HG02588 (cell line): Measurements from ENCODE around the gene SLC9B1.
"Not testable (repeated sequence)": the region's sequence is repeated elsewhere in the genome, so short reads cannot be mapped to it uniquely, and the experiment has no call there.

ENCODE experiments used
- ATAC-seq: cut with Tn5 transposase; IDR thresholded peaks from one replicate; pipeline ENCODE4 v1.9.1; 2021; ENCODE audit warnings: mild to moderate bottlenecking, moderate library complexity; ENCODE audit not compliant: unreplicated experiment

Gene SLC9B1

DNA sequence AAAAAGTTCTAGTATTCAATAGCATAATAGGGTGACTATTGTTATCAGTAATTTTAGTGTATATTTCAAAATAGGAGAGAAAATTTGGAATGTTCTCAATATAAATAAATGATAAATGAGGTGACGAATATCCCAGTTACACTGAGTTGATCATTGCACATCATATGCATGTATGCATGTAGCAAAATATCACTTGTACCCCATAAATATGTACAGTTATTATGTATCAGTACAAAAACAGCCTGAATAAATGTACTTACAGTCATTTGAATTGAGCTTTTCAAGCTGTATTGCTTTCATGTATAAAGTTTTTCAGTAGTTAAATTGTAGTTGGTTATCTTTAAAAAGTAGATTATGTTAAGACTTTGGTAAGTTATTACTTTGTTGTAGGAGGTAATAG is 138.2 kb downstream of the SLC9B1 start:
- no peak for ATAC-seq

DNA sequence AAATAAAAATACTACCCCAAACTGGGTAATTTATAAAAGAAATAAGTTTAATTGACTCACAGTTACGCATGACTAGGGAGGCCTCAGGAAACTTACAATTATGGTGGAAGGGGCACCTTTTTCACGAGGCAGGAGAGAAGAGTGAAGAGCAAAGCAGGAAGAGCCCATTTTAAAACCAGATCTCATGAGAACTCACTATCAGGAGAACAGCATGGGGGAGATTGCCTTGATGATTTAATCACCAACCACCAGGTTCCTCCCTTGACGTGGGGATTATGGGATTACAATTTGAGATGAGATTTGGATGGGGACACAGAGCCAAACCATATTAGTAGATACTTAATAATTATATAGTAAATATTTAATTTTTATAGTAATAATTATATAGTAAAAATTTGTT is 140.6 kb downstream of the SLC9B1 start:
- no peak for ATAC-seq

DNA sequence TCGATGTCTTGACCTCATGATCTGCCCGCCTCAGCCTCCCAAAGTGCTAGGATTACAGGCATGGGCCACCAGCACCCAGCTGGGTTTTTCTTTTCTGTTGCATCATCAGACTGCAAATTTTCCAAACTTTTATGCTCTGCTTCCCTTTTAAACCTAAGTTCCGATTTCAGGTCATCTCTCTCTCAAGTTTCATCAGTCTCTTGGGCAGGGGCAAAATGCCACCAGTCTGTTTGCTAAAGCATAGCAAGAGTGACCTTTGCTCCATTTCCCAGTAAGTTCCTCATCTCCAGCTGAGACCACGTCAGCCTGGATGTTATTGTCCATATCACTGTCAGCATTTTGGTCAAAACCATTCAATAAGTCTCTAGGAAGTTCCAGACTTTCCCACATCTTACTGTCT is 141.2 kb downstream of the SLC9B1 start:
- not testable (repeated sequence) for ATAC-seq

DNA sequence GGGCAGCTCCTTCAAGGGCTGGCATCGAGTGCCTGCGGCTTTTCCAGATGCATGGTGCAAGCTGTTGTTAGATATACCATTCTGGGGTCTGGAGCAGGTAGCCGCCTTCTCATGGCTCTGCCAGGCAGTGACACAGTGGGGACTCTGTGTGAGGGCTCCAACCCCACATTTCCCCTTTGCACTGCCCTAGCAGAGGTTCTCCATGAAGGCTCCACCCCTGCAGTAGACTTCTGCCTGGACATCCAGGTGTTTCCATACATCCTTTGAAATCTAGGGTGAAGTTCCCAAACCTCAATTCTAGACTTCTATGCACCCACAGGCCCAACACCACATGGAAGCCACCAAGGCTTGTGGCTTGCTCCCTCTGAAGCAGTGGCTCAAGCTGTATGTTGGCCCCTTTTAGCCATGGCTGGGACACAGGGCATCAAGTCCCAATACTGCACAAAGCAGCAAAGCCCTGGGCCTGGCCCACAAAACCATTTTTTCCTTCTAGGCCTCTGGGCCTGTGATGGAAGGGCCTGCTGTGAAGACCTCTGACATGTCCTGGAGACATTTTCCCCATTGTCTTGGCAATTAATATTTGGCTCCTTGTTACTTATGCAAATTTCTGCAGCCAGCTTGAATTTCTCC is 141.9 kb downstream of the SLC9B1 start:
- not testable (repeated sequence) for ATAC-seq

DNA sequence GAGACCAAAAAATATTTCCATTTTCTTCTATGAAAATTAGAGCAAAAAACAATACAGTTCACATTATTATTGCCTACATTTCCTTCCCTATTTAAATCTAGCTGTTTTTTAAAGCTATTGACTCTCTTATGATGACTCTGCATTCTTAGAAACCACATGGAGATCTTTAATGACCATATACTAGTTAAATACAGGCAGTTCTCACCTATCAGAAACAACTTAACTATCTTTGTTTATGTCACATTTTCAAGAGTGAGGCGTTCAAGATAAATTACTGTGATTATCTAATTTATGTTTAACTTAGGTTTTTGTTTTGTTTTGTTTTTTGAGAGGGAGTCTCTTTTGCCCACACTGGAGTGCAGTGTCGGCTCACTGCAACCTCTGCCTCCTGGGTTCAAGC is 147.7 kb downstream of the SLC9B1 start:
- no peak for ATAC-seq

DNA sequence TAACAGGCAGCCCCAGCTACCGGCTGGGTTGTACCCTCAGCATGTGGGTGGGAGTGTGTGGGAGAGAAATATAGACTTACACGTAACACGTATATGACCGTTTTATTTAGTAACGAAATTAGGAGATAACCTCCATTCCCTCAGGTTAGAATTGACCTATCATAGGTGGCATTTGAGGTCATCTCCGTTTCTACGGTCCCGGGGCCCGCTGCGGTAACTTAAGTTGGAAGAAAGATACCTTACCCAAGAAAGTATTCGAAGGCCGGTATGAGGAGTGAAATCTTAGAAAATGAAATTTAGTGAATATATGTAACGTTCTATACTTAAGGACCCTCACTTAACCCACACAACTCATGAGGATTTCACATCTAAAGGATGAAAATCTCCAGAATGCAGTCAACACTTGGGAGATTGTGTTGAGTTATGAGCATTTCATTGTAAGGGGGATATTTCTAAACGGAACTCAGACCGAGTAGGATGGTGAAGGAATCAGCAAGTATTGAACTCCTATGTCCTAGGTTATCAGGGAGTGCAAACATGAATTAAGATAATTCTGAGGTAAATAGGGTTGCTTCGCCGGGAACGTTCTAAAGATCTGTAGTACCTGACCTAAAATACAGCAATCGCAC is 149.8 kb downstream of the SLC9B1 start:
- ATAC-seq = peak; percentile 33

DNA sequence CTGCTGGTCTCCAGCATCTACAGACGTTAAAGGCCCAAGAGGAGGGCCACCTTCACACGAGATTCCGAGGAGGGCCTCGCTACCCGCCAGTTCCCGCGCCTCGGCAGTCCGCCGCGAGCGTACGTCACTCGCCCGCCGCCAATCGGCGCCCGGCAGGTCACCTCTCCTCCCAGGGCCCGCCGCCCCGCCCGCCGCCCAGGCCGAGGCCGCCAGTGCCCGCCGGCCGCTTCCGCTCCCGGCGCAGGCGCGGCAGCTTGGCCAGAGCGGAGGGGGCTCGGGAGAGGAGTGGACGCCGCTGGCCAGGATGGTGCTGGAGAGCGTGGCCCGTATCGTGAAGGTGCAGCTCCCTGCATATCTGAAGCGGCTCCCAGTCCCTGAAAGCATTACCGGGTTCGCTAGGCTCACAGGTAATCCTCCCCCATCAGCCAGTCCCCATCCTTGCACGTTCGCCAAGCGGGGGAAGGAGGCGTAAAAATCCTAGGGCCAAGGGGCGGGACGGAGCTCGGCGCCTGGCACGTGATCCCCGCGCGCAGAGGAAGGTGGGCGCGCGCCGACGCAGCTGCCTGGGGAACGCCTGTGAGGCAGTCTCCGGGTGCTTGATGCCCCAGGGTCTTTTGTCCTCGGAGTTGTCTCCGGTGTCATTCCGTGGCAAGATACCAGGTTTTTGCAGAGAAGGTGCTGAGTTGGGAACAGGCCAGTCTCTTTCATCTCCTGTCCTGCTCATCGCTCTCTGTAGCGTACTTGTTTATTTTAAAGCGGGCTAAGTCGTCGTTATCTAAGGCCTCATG is 150.5 kb downstream of the SLC9B1 start, which contains the start of gene CISD2:
TSS of gene CISD2 (plus strand) at position 212 of the 788 bp plus-strand sequence. CDS start at position 305, 93 bp downstream.
- ATAC-seq = peak; percentile 82

DNA sequence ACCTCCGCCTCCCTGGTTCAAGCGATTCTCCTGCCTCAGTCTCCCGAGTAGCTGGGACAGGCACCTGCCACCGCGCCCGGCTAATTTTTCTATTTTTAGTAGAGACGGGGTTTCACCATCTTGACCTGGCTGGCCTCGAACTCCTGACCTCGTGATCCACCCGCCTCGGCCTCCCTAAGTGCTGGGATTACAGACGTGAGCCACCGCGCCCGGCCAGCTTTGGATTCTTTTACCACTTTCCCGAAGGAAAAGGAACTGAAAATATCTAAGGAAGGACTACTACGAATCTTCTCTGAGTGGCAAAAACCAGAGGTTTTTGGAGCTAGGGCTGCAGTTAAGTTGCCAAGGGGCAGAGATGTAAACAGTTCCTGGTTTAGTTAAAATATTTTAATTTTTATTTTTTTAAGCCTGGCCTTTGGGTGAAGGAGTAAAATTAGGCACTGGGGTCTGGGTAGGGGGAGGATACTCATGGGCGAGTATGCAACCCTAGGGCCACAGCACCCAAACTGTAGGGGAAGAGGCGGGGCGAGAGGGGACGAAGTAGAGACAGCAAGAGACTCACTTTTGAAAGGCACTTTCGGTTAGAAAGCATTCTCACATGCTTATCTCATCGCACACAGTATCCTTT is 151.2 kb downstream of the SLC9B1 start:
- peak; percentile 45 for ATAC-seq

DNA sequence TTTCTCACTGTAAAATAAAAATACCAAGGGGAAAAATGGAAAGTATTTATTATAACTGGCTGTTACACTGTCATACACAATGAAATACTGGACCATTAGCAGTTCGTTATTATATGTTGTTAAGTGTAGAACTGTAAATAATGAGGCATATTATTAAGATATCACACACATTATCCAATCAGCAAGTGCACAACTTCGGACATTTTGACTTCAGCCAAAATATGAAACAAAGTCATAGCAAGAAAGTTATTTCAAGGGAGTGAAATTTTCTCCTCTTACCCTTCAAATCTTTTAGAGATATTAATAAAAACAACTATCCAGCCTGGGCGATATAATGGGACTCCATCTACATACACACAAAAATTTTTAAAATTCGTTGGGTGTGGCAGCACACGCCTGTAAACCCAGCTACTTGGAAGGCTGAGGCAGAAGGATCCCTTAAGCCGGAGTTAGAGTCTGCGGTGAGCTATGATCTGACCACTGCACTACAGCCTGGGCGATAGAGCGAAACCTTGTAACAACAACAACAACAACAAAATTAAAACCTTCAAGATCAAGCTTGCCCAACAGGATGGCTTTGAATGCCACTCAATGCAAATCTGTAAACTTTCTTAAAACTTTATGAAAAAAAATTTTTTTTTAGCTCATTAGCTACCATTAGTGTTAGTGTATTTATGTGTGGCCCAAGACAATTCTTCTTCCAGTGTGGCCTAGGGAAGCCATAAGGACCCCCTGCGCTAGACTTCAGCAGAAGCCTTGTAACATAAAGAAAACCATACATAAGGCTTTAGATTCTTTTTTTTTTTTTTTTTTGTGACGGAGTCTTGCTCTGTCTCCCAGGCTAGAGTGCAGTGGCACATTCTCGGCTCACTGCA is 152.0 kb downstream of the SLC9B1 start:
- ATAC-seq = peak; percentile 13

DNA sequence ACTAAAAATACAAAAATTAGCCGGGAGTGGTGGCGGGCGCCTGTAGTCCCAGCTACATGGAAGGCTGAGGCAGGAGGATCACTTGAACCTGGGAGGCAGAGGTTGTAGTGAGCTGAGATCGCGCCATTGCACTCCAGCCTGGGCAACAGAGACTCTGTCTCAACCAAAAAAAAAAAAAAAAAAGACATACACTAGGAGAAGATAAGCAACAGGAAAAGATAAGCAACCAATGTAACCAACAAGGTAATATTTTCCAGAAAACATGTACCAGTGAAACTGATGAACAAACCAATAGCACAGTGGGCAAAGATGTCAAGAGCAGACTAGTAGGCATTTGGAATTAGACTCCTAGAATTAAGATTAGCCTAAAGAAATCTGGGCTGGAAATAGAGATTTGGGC is 154.2 kb downstream of the SLC9B1 start:
- ATAC-seq = not testable (repeated sequence)

DNA sequence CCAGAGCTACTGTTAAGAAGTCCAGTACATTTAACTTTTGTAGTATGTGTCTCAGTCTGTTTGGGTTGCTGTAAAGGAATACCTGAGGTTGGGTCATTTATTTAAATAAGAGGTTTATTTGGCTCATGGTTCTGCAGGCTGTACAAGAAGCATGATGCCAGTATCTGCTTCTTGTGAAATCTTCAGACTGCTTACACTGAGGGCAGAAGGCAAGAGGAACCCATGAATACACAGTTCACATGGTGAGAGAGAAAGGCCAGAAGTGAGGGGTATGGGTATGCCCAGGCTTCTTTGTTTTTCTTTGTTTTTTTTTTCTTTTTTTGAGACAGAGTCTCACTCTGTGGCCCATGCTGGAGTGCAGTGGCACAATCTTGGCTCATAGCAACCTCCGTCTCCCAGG is 156.8 kb downstream of the SLC9B1 start:
- no peak for ATAC-seq

DNA sequence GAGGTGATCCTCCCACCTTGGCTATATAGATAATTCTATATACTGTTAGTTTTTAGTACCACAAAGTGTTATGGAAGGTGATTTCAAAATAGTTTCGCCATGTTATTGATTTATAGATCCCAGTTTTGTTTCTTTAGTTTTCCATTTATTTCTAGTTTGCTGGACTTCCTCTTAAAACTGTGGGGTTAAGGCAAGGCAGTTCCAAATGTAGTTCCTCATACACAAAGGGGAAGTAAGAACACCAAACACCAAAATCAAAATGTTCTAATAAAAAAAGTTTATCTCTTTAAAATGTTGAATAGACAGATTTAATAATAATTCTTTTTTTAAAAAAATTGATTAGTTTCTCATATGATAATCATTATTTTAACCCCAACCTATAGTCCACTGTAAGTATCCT is 157.5 kb downstream of the SLC9B1 start:
- no peak for ATAC-seq

DNA sequence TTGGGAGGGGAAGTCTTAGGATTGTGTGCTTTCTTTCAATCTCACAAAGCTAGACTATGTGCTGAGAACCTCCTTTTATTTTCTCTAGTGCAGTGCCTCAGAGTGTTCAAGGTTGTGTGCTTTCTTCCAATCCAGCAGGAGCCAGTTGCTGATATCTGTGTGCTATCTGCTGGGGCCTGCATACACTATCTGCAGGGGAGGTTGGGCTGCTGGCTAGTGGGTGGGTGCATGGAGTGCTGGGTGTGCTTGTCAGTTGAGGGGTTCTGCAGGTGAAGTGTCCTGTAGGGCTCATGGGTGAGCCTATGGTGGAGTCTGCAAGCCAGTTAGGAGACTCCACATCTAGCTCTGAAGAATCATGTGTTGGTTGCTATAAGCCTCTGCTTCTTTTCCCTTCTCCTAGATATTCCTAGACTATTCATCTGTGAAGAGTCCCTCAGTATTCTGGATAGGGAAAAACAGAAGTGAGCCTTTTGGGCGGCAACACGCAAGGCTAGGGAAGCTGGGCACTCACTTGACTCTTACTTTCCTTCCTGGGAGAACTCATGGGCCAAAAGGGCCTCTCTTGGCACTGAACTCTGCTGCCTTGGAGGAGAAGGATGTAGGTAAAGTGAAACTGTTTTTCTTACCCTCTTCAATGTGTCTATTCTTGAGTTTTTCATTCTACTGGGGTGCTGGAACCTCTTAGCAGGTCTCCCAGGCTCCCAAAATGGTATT is 158.7 kb downstream of the SLC9B1 start:
- no peak for ATAC-seq

DNA sequence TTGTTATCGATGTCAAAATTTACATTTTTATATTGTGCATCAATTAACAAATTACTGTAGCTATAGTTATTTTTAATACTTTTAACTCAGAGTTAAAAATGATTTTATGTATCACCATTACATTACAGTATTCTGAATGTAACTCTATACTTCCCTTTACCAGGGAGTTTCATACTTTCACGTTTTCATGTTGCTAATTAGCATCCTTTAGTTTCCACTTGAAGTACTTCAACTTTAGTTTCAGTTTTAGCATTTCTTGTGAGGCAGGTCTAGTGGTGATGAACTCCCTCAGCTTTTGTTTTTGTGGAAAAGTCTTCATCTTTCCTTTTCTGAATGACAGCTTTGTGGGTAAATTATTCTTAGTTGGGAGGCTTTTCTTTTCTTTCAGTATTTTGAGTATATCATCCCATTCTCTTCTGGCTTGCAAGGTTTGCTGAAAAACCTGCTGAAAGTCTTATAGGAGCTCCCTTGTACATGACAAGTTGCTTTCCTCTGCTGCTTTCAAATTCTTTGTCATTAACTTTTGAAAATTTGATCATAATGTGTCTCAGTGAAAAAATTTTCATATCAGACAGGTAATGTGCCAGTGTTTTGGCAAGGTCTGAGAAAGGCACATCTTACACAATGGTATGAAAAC is 160.6 kb downstream of the SLC9B1 start:
- no peak for ATAC-seq
